ENCODE results near the gene CAVIN2.

Gene CAVIN2

DNA sequence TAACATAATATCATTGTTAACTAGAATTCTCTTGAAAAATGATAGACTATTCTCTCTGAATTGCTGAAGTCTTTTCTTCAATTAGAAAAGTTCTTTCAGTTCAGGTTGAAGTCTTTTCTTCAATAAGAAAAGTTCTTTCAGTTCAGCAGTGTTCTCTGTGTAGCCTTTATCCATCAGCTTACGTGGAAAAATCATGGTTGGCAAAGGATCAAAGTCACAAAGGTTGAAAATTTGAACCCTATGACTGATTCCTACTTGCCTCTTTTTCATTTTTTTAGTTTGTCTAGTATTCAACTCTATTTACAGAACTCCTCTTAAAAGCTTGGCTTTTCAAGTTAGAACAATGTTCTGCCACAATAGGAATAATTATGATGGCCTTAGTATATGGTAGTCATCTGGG, 25.8 kb downstream of the CAVIN2 start:
- no peaks in the 10 kb centered on the region for H3K9me2 ChIP-seq (ENCODE audit: low read depth, low read length)
- no peaks in the 10 kb centered on the region for H3F3A ChIP-seq (ENCODE audit: insufficient read depth, low read length)
- no peaks in the 10 kb centered on the region for H3K9me3 ChIP-seq (ENCODE audit: low read length)
- H3K9ac ChIP-seq (ENCODE audit: low read length), result no peak overlapping the region
- TF ChIP-seq EZH2 (IDR thresholded peaks at IDR 0.05; ENCODE audit: borderline replicate concordance, low read length), result no peak
- TF ChIP-seq, protein P1, sequence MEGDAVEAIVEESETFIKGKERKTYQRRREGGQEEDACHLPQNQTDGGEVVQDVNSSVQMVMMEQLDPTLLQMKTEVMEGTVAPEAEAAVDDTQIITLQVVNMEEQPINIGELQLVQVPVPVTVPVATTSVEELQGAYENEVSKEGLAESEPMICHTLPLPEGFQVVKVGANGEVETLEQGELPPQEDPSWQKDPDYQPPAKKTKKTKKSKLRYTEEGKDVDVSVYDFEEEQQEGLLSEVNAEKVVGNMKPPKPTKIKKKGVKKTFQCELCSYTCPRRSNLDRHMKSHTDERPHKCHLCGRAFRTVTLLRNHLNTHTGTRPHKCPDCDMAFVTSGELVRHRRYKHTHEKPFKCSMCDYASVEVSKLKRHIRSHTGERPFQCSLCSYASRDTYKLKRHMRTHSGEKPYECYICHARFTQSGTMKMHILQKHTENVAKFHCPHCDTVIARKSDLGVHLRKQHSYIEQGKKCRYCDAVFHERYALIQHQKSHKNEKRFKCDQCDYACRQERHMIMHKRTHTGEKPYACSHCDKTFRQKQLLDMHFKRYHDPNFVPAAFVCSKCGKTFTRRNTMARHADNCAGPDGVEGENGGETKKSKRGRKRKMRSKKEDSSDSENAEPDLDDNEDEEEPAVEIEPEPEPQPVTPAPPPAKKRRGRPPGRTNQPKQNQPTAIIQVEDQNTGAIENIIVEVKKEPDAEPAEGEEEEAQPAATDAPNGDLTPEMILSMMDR (IDR thresholded peaks at IDR 0.05; ENCODE audit: low read length), result no peak
- no peaks in the 10 kb centered on the region for H3K36me3 ChIP-seq (ENCODE audit: insufficient read depth, low read length)
- no peak overlapping the region for H3K27ac ChIP-seq (ENCODE audit: low read depth, low read length, poor library complexity, severe bottlenecking)
- no peaks in the 10 kb centered on the region for H4K20me1 ChIP-seq (ENCODE audit: insufficient read depth, low read length)
- H3K4me2 ChIP-seq (ENCODE audit: low read length), result no peak overlapping the region
- no peak overlapping the region for H3K4me3 ChIP-seq (ENCODE audit: low read depth, low read length, poor library complexity, severe bottlenecking)
- H3K79me2 ChIP-seq (ENCODE audit: insufficient read depth, low read length), result no peaks in the 10 kb centered on the region
- H3K27me3 ChIP-seq (ENCODE audit: insufficient read depth, low read length), result 0 out of 2 replicates have a peak, but pooled peaks cover 3% of the 10 kb centered on the region
- H3K4me1 ChIP-seq (ENCODE audit: insufficient read depth, low read length, severe bottlenecking), result no peaks in the 10 kb centered on the region
- H2AFZ ChIP-seq (ENCODE audit: low read length), result no peak overlapping the region

DNA sequence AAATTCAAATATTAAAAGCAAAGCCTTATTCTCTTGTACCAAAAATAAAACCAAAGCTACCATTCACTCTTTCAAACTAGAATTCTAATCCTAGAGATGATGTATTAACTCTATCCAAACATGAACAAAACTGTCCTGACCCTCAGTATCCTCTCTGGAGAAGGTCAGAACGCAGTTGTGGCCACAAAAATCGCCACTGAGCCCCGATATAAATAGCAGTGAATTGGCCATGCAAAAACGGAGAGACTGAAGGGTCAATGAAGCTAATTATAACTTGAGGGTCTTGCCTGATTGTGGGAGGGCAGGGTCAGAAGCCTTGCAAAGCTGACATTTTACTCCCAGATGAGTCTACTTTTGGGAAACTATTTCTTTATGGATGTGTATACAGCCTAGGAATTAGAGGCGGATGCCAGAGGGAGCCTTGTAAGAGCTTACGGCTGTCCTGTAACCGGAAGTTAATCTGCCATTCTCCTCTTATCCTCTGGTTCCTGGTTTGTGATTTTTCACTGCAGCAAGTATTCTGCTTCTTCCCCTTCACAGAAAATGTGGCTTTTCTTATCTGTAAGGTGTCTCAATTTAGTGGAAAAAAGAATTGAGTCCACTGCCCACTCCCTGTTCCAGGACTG, 28.1 kb downstream of the CAVIN2 start:
- H3F3A ChIP-seq (ENCODE audit: insufficient read depth, low read length), result no peaks in the 10 kb centered on the region
- no peaks in the 10 kb centered on the region for H3K36me3 ChIP-seq (ENCODE audit: insufficient read depth, low read length)
- no peaks in the 10 kb centered on the region for H3K9me2 ChIP-seq (ENCODE audit: low read depth, low read length)
- no peak overlapping the region for H2AFZ ChIP-seq (ENCODE audit: low read length)
- no peaks in the 10 kb centered on the region for H3K79me2 ChIP-seq (ENCODE audit: insufficient read depth, low read length)
- H3K4me3 ChIP-seq (ENCODE audit: low read depth, low read length, poor library complexity, severe bottlenecking), result no peak overlapping the region
- H3K27me3 ChIP-seq (ENCODE audit: insufficient read depth, low read length), result 0 out of 2 replicates have a peak, but pooled peaks cover 3% of the 10 kb centered on the region
- peak overlapping the region; percentile 36; the same call in 1 of the 2 replicates for H3K4me2 ChIP-seq (ENCODE audit: low read length)
- H3K9ac ChIP-seq (ENCODE audit: low read length), result no peak overlapping the region
- no peaks in the 10 kb centered on the region for H3K9me3 ChIP-seq (ENCODE audit: low read length)
- TF ChIP-seq, protein P1 (IDR thresholded peaks at IDR 0.05; ENCODE audit: low read length), result no peak
- TF ChIP-seq EZH2 (IDR thresholded peaks at IDR 0.05; ENCODE audit: borderline replicate concordance, low read length), result no peak
- H4K20me1 ChIP-seq (ENCODE audit: insufficient read depth, low read length), result no peaks in the 10 kb centered on the region
- no peak overlapping the region for H3K27ac ChIP-seq (ENCODE audit: low read depth, low read length, poor library complexity, severe bottlenecking)
- H3K4me1 ChIP-seq (ENCODE audit: insufficient read depth, low read length, severe bottlenecking), result no peaks in the 10 kb centered on the region

DNA sequence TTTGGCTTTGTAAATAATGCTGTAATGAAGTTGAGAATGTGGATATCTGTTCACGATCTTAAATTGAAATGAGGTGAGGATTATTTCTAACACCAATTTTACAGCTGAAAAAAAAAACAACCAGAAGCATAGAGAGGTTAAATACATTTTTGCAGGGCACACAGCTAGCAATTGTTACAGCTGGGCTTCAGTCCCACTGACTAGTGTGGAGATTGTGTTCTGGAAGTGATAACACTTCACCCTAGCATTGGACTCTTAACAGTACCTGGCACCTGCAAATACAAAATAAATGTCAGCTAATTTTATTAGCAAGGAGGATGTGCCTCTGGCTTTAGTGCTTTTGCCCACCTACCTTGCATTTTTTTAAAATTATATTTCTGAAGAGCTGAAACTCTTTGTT, 28.8 kb downstream of the CAVIN2 start:
- H2AFZ ChIP-seq (ENCODE audit: low read length), result no peak overlapping the region
- no peak overlapping the region for H3K9ac ChIP-seq (ENCODE audit: low read length)
- H3K27ac ChIP-seq (ENCODE audit: low read depth, low read length, poor library complexity, severe bottlenecking), result no peak overlapping the region
- no peaks in the 10 kb centered on the region for H3K9me3 ChIP-seq (ENCODE audit: low read length)
- H3K4me1 ChIP-seq (ENCODE audit: insufficient read depth, low read length, severe bottlenecking), result no peaks in the 10 kb centered on the region
- no peaks in the 10 kb centered on the region for H4K20me1 ChIP-seq (ENCODE audit: insufficient read depth, low read length)
- no peak overlapping the region for H3K4me2 ChIP-seq (ENCODE audit: low read length)
- no peak overlapping the region for H3K4me3 ChIP-seq (ENCODE audit: low read depth, low read length, poor library complexity, severe bottlenecking)
- H3F3A ChIP-seq (ENCODE audit: insufficient read depth, low read length), result no peaks in the 10 kb centered on the region
- H3K27me3 ChIP-seq (ENCODE audit: insufficient read depth, low read length), result 0 out of 2 replicates have a peak, but pooled peaks cover 3% of the 10 kb centered on the region
- H3K79me2 ChIP-seq (ENCODE audit: insufficient read depth, low read length), result no peaks in the 10 kb centered on the region
- TF ChIP-seq, protein P1 (IDR thresholded peaks at IDR 0.05; ENCODE audit: low read length), result no peak
- TF ChIP-seq EZH2 (IDR thresholded peaks at IDR 0.05; ENCODE audit: borderline replicate concordance, low read length), result no peak
- H3K36me3 ChIP-seq (ENCODE audit: insufficient read depth, low read length), result no peaks in the 10 kb centered on the region
- no peaks in the 10 kb centered on the region for H3K9me2 ChIP-seq (ENCODE audit: low read depth, low read length)

Measured in OCI-LY1 (cell line).